Keratinocyte (primary cell): ENCODE measurements around the gene LMOD1. TPM values are rescaled to one million over a fixed set of nuclear protein-coding genes. Genes with fewer than 3 reads are reported as not detected.

Experiments
- DNase-seq: peaks from one replicate; pipeline ENCODE4 v3.0.0-alpha.2; 2011; ENCODE audit warnings: low read depth, missing footprints, low spot score
- FAIRE-seq: peaks from 2 replicates; lab custom pipeline; 2011; peaks lifted over from hg19 to GRCh38; lab: Jason Lieb, UNC
- H2AFZ ChIP-seq: 2 replicates; pipeline ENCODE4 v1.6.0; 2012; ENCODE audit warnings: low read length, control low read depth, inconsistent platforms; ENCODE audit not compliant: control insufficient read depth
- H3K27ac ChIP-seq: 2 replicates; pipeline ENCODE4 v1.5.1; 2011; ENCODE audit warnings: low read length; ENCODE audit not compliant: control insufficient read depth, insufficient read depth
- H3K27me3 ChIP-seq: 3 replicates; pipeline ENCODE4 v1.6.0; 2011; ENCODE audit warnings: low read length; ENCODE audit not compliant: control insufficient read depth, insufficient read depth; ENCODE audit errors: extremely low read depth
- H3K36me3 ChIP-seq, 2 experiments: 2 replicates in 1 of 2; 3 replicates in 1 of 2; pipeline ENCODE4 v1.5.1; 2011; ENCODE audit warnings: low read length in 2 of 2, mild to moderate bottlenecking in 1 of 2; ENCODE audit not compliant: control insufficient read depth in 2 of 2, insufficient read depth in 2 of 2; ENCODE audit errors: extremely low read depth in 1 of 2
- H3K4me1 ChIP-seq: 3 replicates; pipeline ENCODE4 v1.5.1; 2011; ENCODE audit warnings: low read length; ENCODE audit not compliant: control insufficient read depth, insufficient read depth; ENCODE audit errors: extremely low read depth
- H3K4me2 ChIP-seq: 3 replicates; pipeline ENCODE4 v1.6.0; 2011; ENCODE audit warnings: low read depth, low read length; ENCODE audit not compliant: control insufficient read depth, insufficient read depth; ENCODE audit errors: extremely low read depth
- H3K4me3 ChIP-seq, 3 experiments: fragments of 200-600 bp in 1 of 3; sonication (generic) in 1 of 3; 2 replicates in 2 of 3; 3 replicates in 1 of 3; pipeline ENCODE4 v1.5.1; 2011 to 2016; ENCODE audit warnings: low read length in 3 of 3, mild to moderate bottlenecking in 3 of 3, control low read depth in 2 of 3, inconsistent platforms in 1 of 3, low read depth in 1 of 3, mixed read lengths in 1 of 3, mixed run types in 1 of 3, moderate library complexity in 1 of 3; ENCODE audit not compliant: control insufficient read depth in 2 of 3, insufficient read depth in 2 of 3; ENCODE audit errors: extremely low read depth in 1 of 3
- H3K79me2 ChIP-seq: 2 replicates; pipeline ENCODE4 v1.6.0; 2012; ENCODE audit warnings: low read length; ENCODE audit not compliant: control insufficient read depth, insufficient read depth
- H3K9ac ChIP-seq: 3 replicates; pipeline ENCODE4 v1.6.0; 2011; ENCODE audit warnings: low read length; ENCODE audit not compliant: control insufficient read depth, insufficient read depth; ENCODE audit errors: extremely low read depth
- H3K9me1 ChIP-seq: 3 replicates; pipeline ENCODE4 v1.6.0; 2011; ENCODE audit warnings: low read length; ENCODE audit not compliant: control insufficient read depth, insufficient read depth; ENCODE audit errors: extremely low read depth
- H3K9me3 ChIP-seq: 2 replicates; pipeline ENCODE4 v1.5.1; 2012; ENCODE audit warnings: low read depth, low read length; ENCODE audit not compliant: control insufficient read depth
- H4K20me1 ChIP-seq: 3 replicates; pipeline ENCODE4 v1.6.0; 2011; ENCODE audit warnings: low read length; ENCODE audit not compliant: control insufficient read depth, insufficient read depth; ENCODE audit errors: extremely low read depth
- CTCF ChIP-seq, 3 experiments: IDR thresholded peaks in 1 of 3; conservative IDR thresholded peaks in 1 of 3; optimal IDR thresholded peaks in 1 of 3; 2 replicates in 2 of 3; 3 replicates in 1 of 3; pipeline versions ENCODE3 to v1.5.1; 2011; ENCODE audit warnings: low read length in 3 of 3, mild to moderate bottlenecking in 3 of 3, moderate library complexity in 2 of 3, control low read depth in 1 of 3, inconsistent platforms in 1 of 3; ENCODE audit not compliant: insufficient read depth in 2 of 3; ENCODE audit errors: extremely low read depth in 1 of 3
- EZH2 ChIP-seq: IDR thresholded peaks from one replicate; pipeline ENCODE4 v1.6.1; 2012; ENCODE audit warnings: inconsistent platforms, mild to moderate bottlenecking, low read length, moderate library complexity
- dilution Hi-C: fragments of 300-500 bp; cut with MboI; formaldehyde crosslinking; loops from one replicate; pipeline ENCODE4 v1.7.0; 2020; ENCODE audit warnings: low sequenced_read_pairs; ENCODE audit not compliant: extremely low pct_ligation_motif_present
- polyA plus RNA-seq, 5 experiments: library from polyadenylated mRNA; depleted of rRNA in 3 of 5; stranded (reverse) in 3 of 5; stranded (forward) in 1 of 5; unstranded in 1 of 5; fragments of >200 nt; gene quantifications; 1 replicate in 1 of 5; 2 replicates in 3 of 5; 3 replicates in 1 of 5; pipeline versions ENCODE4 v1.2.1 to v1.2.3, GENCODE V29; 2011 to 2012; ENCODE audit warnings: missing spikeins in 2 of 5, low read depth in 1 of 5, low replicate concordance in 1 of 5

Gene LMOD1
- polyA plus RNA-seq, 1 donor (not counting 4 experiments of a cell fraction or from before 2014, with no cell fraction given) = not detected

GRCh38 chr1:201955729-201956143, 9.4 kb upstream of the LMOD1 start:
- Histone ChIP-seq H3K27me3 (no peaks in the 10 kb centered on the region), H4K20me1 (peaks cover 2% of the 10 kb centered on the region), H3K79me2 (peaks cover 38% of the 10 kb centered on the region), H3K4me1 (peaks cover 4% of the 10 kb centered on the region), H3K9me1 (no peaks in the 10 kb centered on the region), H3K27ac (peak overlapping the region; percentile 94), H3K9ac (peak overlapping the region; percentile 98), H3K9me3 (no peaks in the 10 kb centered on the region), H3K4me2 (peak overlapping the region; percentile 90), H3K4me3 (peak overlapping the region; percentile 87 to 97 (median 96)), H2AFZ (peak overlapping the region; percentile 99), H3K36me3 (peaks cover 6 to 10% of the 10 kb centered on the region in 2 experiments)
- TF ChIP-seq EZH2 = no peak
- TF ChIP-seq CTCF (optimal IDR thresholded peaks at IDR 0.05 in 1 of 3, IDR thresholded peaks at IDR 0.05 in 1 of 3, conservative IDR thresholded peaks at IDR 0.05 in 1 of 3; ENCODE audit: extremely low read depth in 1 of 3, insufficient read depth in 2 of 3, low read length in 3 of 3) = no peak
- FAIRE-seq (no peak), DNase-seq (no peak)
- dilution Hi-C loops = no loop called here

DNA sequence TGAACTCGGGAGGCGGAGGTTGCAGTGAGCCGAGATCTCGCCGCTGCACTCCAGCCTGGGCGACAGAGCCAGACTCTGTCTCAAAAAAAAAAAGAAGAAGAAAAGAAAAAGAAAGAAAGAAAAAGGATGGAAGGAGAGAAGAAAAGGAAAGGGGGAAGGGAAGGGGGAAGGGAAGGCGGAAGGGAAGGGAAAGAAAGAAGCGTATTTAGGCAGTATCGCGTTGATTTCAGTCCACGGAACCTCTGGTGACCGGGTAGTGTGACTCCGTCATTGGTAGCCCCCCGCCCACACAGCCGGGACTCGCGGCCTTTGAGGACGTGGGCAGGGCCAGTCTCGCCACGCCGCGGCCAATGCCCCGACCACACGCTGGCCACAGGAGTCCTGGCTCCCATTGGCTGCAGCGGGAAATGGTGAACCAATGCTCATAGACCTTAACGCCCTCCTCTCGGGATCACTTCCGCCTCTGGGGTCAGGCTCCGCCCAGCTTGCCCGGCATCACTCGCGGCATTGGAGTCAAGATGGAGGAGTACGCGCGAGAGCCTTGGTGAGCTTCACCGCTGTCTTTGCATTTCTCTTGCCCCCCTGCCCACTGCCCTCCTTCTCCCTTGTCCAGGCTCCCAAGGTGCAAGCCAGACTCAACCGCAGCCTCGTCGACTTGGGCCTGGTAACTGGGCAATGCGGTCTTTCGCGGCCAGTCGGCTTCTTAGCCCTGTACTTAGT, 8.8 kb upstream of the LMOD1 start, which contains the start of gene TIMM17A:
TIMM17A (plus strand) TSS at position 495 of the 720 bp plus-strand sequence; CDS start at position 519, 24 bp downstream.
- Histone ChIP-seq H3K79me2 (peaks cover 36% of the 10 kb centered on the region), H3K4me1 (peaks cover 4% of the 10 kb centered on the region), H3K9me3 (no peaks in the 10 kb centered on the region), H3K4me3 (peak within 1 kb of the TSS; percentile 87 to 97 (median 96)), H3K27me3 (no peaks in the 10 kb centered on the region), H2AFZ (peak within 1 kb of the TSS; percentile 99), H4K20me1 (peaks cover 2% of the 10 kb centered on the region), H3K4me2 (peak within 1 kb of the TSS; percentile 90), H3K9ac (peak within 1 kb of the TSS; percentile 98), H3K36me3 (peaks cover 6 to 10% of the 10 kb centered on the region in 2 experiments), H3K27ac (peak within 1 kb of the TSS; percentile 94), H3K9me1 (no peaks in the 10 kb centered on the region)
- TF ChIP-seq EZH2 (no peak), CTCF (optimal IDR thresholded peaks at IDR 0.05 in 1 of 3, IDR thresholded peaks at IDR 0.05 in 1 of 3, conservative IDR thresholded peaks at IDR 0.05 in 1 of 3; ENCODE audit: extremely low read depth in 1 of 3, insufficient read depth in 2 of 3, low read length in 3 of 3) (no peak)
- DNase-seq (peak; percentile 88), FAIRE-seq (peak; percentile 91)
- dilution Hi-C loops = no loop called here
